ENCODE data around the gene TTC7B.

GRCh38 chr14:90546767-90547166, 269.5 kb downstream of the TTC7B start:
- TF ChIP-seq CTCF (IDR thresholded peaks at IDR 0.05) (no peak), POLR2A (IDR thresholded peaks at IDR 0.05) (no peak)
